K562 (cell line): ENCODE results near the gene ARL8A. TPM values are rescaled to one million over a fixed set of nuclear protein-coding genes. Genes with fewer than 3 reads are reported as not detected.

Source experiments
- CBFA2T3 ChIP-seq: fragments of 450-650 bp; IDR thresholded peaks from 2 replicates; pipeline ENCODE4 v1.6.1; 2017
- CBX8 ChIP-seq: fragments of 200-600 bp; sonication (generic); IDR thresholded peaks from 2 replicates; pipeline ENCODE4 v1.6.1; 2012; ENCODE audit warnings: borderline replicate concordance, mixed run types, low read depth, mild to moderate bottlenecking, moderate library complexity, mixed read lengths, low read length, control low read depth, inconsistent platforms; ENCODE audit not compliant: poor library complexity, severe bottlenecking; ENCODE audit errors: extremely low read depth
- CREB3L1 ChIP-seq: fragments of 450-650 bp; IDR thresholded peaks from 2 replicates; pipeline ENCODE4 v1.6.1; 2014; ENCODE audit warnings: low read depth, mild to moderate bottlenecking, moderate library complexity, borderline replicate concordance
- KDM1A ChIP-seq, 2 experiments: fragments of 450-650 bp; IDR thresholded peaks; 2 replicates each; pipeline ENCODE4 v1.6.1; 2016; ENCODE audit warnings: mild to moderate bottlenecking in 2 of 2
- REST ChIP-seq, 2 experiments: fragments of 450-650 bp; formaldehyde crosslinking in 1 of 2; IDR thresholded peaks; 2 replicates each; pipeline versions ENCODE4 v1.4.0 to v1.6.1; 2014 to 2020; ENCODE audit warnings: mild to moderate bottlenecking in 2 of 2, borderline replicate concordance in 1 of 2, low read depth in 1 of 2
- U2AF2 ChIP-seq: fragments of 200-400 bp; formaldehyde crosslinking; optimal IDR thresholded peaks from 2 replicates; pipeline ENCODE3; 2017; ENCODE audit warnings: low read depth, mild to moderate bottlenecking, low read length
- ZBTB7A ChIP-seq: IDR thresholded peaks from 2 replicates; pipeline ENCODE4 v1.6.1; 2011; ENCODE audit warnings: low read depth, mild to moderate bottlenecking, low read length, moderate library complexity, borderline replicate concordance; ENCODE audit not compliant: control insufficient read depth
- ZKSCAN3 ChIP-seq: fragments of 250-450 bp; sonication (Bioruptor Pico); IDR thresholded peaks from 2 replicates; pipeline ENCODE4 v1.4.0; 2020
- polyA plus RNA-seq, 8 experiments: library from polyadenylated mRNA; depleted of rRNA in 4 of 8; stranded (reverse) in 5 of 8; unstranded in 3 of 8; fragments of >200 nt; fragmentation: Nextera tagmentation in 2 of 8; fragmentation: Illumina TruSeq in 1 of 8; extraction: Ambion mirVana in 2 of 8; extraction: Trizol in 1 of 8; gene quantifications; 2 replicates each; pipeline versions ENCODE4 v1.2.1 to v1.2.3, GENCODE V29; 2011 to 2014; ENCODE audit warnings: inconsistent platforms in 1 of 8, missing spikeins in 1 of 8
- total RNA-seq, 7 experiments: library from RNA; depleted of rRNA in 6 of 7; stranded (reverse); fragments of >200 nt in 6 of 7; fragmentation: Illumina TruSeq in 2 of 7; extraction: Trizol in 2 of 7; gene quantifications; 2 replicates each; pipeline versions ENCODE4 v1.2.1 to v1.2.3, GENCODE V29; 2011 to 2021; ENCODE audit warnings: low replicate concordance in 1 of 7
- TF ChIP-seq, protein P1 (sequence below), 3 experiments: fragments of 200-800 bp in 1 of 3; sonication (Bioruptor generic) in 1 of 3; sonication (generic) in 1 of 3; formaldehyde crosslinking in 1 of 3; IDR thresholded peaks; 2 replicates each; pipeline versions ENCODE4 v1.6.1 to v1.8.0; 2016 to 2022; ENCODE audit warnings: mild to moderate bottlenecking in 2 of 3, missing compliant biosample characterization in 2 of 3, missing genetic modification characterization in 2 of 3, missing genetic modification reagents in 1 of 3
- TF ChIP-seq, protein P2 (sequence below): fragments of 450-650 bp; IDR thresholded peaks from 2 replicates; pipeline ENCODE4 v1.6.1; 2016; ENCODE audit warnings: low read depth, mild to moderate bottlenecking, moderate library complexity
- TF ChIP-seq, protein P3 (sequence below), 3 experiments: IDR thresholded peaks in 2 of 3; conservative IDR thresholded peaks in 1 of 3; 2 replicates each; pipeline ENCODE4 v1.5.1; 2011 to 2012; ENCODE audit warnings: low read length in 3 of 3, mild to moderate bottlenecking in 3 of 3, control low read depth in 2 of 3, improper control_type of control experiment in 1 of 3, inconsistent platforms in 1 of 3, low read depth in 1 of 3, mixed read lengths in 1 of 3, moderate library complexity in 1 of 3; ENCODE audit not compliant: insufficient read depth in 2 of 3

The ARL8A gene
- total and polyA plus RNA-seq, 9 of the 15 experiments (the other 6 are each of a cell fraction or from before 2014, with no cell fraction given) = 0.17 to 27.3 (median 15.6) TPM

DNA sequence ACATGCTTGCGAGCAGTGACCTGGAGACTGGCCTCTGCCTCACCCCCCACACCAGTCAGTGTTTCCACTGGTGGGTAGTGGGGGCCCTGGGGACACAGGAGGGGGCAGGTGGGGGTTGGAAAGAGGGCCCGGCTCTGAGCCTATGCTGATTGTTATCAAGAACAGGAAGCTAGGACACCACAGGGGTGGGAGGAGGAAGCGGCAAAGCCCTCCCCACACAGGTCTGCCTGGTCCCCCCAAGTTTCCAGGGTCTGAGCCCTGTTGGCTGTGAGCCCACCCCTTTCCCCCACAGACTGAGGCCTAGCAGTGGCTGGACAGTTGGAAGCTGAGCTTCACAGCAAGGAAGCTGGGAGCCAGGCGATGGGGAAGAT, 17.5 kb upstream of the ARL8A start (continued):
- no peak for TF ChIP-seq CREB3L1
- TF ChIP-seq U2AF2 = no peak
- TF ChIP-seq ZKSCAN3 (CRISPR knock-in tag) = no peak
- TF ChIP-seq, protein P1, sequence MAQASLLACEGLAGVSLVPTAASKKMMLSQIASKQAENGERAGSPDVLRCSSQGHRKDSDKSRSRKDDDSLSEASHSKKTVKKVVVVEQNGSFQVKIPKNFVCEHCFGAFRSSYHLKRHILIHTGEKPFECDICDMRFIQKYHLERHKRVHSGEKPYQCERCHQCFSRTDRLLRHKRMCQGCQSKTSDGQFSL (CRISPR knock-in tag; IDR thresholded peaks at IDR 0.05) = peak; percentile 79
- TF ChIP-seq, protein P1 (tag; IDR thresholded peaks at IDR 0.05) = peak in 1 of 2 experiments; percentile 74; a peak in 2 of 4 replicates
- no peak for TF ChIP-seq REST (IDR thresholded peaks at IDR 0.05; ENCODE audit: borderline replicate concordance)
- no peak for TF ChIP-seq REST (CRISPR knock-in tag; IDR thresholded peaks at IDR 0.05; ENCODE audit: low read depth)
- TF ChIP-seq, protein P2, sequence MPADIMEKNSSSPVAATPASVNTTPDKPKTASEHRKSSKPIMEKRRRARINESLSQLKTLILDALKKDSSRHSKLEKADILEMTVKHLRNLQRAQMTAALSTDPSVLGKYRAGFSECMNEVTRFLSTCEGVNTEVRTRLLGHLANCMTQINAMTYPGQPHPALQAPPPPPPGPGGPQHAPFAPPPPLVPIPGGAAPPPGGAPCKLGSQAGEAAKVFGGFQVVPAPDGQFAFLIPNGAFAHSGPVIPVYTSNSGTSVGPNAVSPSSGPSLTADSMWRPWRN = no peak
- no peak for TF ChIP-seq KDM1A (IDR thresholded peaks at IDR 0.05)
- TF ChIP-seq, protein P3, sequence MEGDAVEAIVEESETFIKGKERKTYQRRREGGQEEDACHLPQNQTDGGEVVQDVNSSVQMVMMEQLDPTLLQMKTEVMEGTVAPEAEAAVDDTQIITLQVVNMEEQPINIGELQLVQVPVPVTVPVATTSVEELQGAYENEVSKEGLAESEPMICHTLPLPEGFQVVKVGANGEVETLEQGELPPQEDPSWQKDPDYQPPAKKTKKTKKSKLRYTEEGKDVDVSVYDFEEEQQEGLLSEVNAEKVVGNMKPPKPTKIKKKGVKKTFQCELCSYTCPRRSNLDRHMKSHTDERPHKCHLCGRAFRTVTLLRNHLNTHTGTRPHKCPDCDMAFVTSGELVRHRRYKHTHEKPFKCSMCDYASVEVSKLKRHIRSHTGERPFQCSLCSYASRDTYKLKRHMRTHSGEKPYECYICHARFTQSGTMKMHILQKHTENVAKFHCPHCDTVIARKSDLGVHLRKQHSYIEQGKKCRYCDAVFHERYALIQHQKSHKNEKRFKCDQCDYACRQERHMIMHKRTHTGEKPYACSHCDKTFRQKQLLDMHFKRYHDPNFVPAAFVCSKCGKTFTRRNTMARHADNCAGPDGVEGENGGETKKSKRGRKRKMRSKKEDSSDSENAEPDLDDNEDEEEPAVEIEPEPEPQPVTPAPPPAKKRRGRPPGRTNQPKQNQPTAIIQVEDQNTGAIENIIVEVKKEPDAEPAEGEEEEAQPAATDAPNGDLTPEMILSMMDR (IDR thresholded peaks at IDR 0.05 in 2 of 3, conservative IDR thresholded peaks at IDR 0.05 in 1 of 3; ENCODE audit: insufficient read depth in 2 of 3, low read depth in 1 of 3, low read length in 3 of 3) = no peak
- TF ChIP-seq CBFA2T3 = no peak
- TF ChIP-seq CBX8 = no peak
- peak; percentile 74 for TF ChIP-seq ZBTB7A
